ENCODE measurements around the gene MFAP2. TPM values are rescaled to one million over a fixed set of nuclear protein-coding genes. Genes with fewer than 3 reads are reported as not detected.

The MFAP2 gene
- total and polyA plus RNA-seq, 8 donors = 8.0 to 380 (median 282) TPM

- no peaks in the 10 kb centered on the region for H3K9me3 ChIP-seq
- no peak overlapping the region for H3K4me3 ChIP-seq
- ATAC-seq = no peak
- TF ChIP-seq, protein P1, sequence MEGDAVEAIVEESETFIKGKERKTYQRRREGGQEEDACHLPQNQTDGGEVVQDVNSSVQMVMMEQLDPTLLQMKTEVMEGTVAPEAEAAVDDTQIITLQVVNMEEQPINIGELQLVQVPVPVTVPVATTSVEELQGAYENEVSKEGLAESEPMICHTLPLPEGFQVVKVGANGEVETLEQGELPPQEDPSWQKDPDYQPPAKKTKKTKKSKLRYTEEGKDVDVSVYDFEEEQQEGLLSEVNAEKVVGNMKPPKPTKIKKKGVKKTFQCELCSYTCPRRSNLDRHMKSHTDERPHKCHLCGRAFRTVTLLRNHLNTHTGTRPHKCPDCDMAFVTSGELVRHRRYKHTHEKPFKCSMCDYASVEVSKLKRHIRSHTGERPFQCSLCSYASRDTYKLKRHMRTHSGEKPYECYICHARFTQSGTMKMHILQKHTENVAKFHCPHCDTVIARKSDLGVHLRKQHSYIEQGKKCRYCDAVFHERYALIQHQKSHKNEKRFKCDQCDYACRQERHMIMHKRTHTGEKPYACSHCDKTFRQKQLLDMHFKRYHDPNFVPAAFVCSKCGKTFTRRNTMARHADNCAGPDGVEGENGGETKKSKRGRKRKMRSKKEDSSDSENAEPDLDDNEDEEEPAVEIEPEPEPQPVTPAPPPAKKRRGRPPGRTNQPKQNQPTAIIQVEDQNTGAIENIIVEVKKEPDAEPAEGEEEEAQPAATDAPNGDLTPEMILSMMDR (IDR thresholded peaks at IDR 0.05) = no peak
- no peak for DNase-seq
- H3K27ac ChIP-seq = no peak overlapping the region
- H3K4me1 ChIP-seq = no peaks in the 10 kb centered on the region
- no peaks in the 10 kb centered on the region for H3K27me3 ChIP-seq
- intact Hi-C loops (cut with DNase I) = no loop called here
- H3K36me3 ChIP-seq = peaks cover 0 to 79% of the 10 kb centered on the region in 2 donors
Measured at GRCh38 chr1:17002524-17002902, 22.1 kb upstream of the MFAP2 start.

DNA sequence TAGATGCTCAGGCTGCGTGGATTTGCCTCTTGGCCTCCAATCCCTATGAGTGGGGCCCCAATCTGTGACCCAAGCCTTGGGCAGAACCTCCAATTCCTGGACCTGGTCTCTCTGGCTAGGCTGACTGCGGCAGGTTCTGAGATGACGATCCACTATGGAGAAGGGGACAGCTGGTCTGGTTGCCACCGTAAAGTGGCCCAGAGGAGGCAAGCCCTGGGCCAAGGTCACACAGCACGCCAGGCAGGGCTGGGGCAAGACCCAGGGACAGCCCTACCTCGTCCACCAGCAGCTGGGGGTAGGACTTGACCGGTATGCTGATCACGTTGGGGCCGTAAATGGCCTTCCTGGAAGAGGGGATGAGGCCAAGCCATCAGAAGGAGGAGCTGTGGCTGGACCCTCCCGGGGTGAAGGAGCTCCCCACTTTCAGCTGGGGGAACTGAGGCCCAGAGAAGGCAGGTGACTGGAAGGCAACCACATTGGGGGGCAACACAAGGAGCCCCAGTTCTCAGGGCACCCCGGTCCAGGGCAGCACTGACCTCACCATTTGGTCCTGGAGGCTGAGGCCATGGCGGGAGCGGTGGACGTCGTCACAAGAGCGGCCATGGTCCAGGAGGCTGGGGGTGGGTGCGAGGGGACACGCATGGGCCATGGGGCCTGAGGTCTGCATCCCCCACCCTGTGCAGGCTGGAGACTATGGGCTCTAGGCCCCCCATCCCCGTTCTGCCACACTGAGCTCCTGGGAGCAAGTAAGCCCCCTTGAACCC lies 21.5 kb upstream of the MFAP2 start:
- H3K4me1 ChIP-seq = no peaks in the 10 kb centered on the region
- ATAC-seq = no peak
- TF ChIP-seq, protein P1 (IDR thresholded peaks at IDR 0.05) = no peak
- no peak overlapping the region for H3K27ac ChIP-seq
- peaks cover 0 to 84% of the 10 kb centered on the region in 2 donors for H3K36me3 ChIP-seq
- H3K27me3 ChIP-seq = no peaks in the 10 kb centered on the region
- intact Hi-C loops (cut with DNase I) = no loop called here
- no peak overlapping the region for H3K4me3 ChIP-seq
- no peak for DNase-seq
- no peaks in the 10 kb centered on the region for H3K9me3 ChIP-seq

DNA sequence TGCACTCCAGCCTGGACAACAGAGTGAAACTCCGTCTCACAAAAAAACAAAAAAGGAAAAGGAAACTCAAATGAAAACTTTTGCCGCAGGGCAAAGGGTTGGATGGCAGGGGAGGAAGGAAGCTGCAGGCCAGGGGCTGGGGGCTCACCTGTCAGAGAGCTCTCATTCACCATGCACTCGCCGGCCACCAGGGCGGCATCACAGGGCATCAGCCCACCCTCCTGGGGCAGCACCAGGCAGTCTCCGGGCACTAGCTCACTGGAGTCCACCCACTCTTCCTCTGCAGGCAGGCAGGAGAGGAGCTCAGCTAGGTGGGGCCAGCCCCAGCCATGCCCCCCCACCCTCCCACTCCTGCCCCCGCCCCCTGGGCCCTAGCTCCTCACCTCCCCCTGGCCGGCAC lies 19.4 kb upstream of the MFAP2 start:
- no peak overlapping the region for H3K4me3 ChIP-seq
- no peaks in the 10 kb centered on the region for H3K4me1 ChIP-seq
- no peak overlapping the region for H3K27ac ChIP-seq
- intact Hi-C loops (cut with DNase I) = no loop called here
- TF ChIP-seq, protein P1 (IDR thresholded peaks at IDR 0.05) = no peak
- peaks cover 0 to 96% of the 10 kb centered on the region in 2 donors for H3K36me3 ChIP-seq
- no peaks in the 10 kb centered on the region for H3K9me3 ChIP-seq
- DNase-seq (no peak), ATAC-seq (no peak)
- H3K27me3 ChIP-seq = no peaks in the 10 kb centered on the region

DNA sequence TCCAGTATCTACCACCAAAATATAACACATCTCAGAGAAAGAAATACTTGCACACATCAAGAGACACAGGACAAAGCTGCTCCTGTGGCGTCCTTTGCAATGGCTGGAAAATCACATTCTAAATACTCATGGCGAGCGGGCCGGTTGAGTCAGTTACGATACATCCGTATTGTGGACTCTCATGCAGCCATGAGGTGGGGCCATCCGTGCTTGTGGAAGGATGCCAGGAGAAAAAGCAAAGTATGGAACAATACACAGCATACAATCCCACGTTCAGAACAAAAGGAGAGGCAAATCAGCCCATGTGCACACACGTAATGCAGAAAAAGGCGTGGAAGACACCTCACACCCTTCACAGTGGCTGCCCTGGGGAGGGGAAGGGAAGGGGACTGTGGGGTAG lies 18.2 kb upstream of the MFAP2 start:
- no peaks in the 10 kb centered on the region for H3K9me3 ChIP-seq
- H3K27ac ChIP-seq = no peak overlapping the region
- H3K4me1 ChIP-seq = no peaks in the 10 kb centered on the region
- DNase-seq = no peak
- ATAC-seq = no peak
- H3K36me3 ChIP-seq = peaks cover 0 to 93% of the 10 kb centered on the region in 2 donors
- no peak overlapping the region for H3K4me3 ChIP-seq
- TF ChIP-seq, protein P1 (IDR thresholded peaks at IDR 0.05) = no peak
- no peaks in the 10 kb centered on the region for H3K27me3 ChIP-seq
- intact Hi-C loops (cut with DNase I) = no loop called here

- intact Hi-C loops (cut with DNase I) = no loop called here
- Histone ChIP-seq H3K4me1 (no peaks in the 10 kb centered on the region), H3K9me3 (no peaks in the 10 kb centered on the region), H3K36me3 (peaks cover 0 to 94% of the 10 kb centered on the region in 2 donors), H3K27ac (no peak overlapping the region), H3K27me3 (no peaks in the 10 kb centered on the region), H3K4me3 (no peak overlapping the region)
- DNase-seq = no peak
- no peak for ATAC-seq
- TF ChIP-seq, protein P1 (IDR thresholded peaks at IDR 0.05) = no peak
Measured at GRCh38 chr1:16996845-16997244, 16.4 kb upstream of the MFAP2 start.
